HG03342 (cell line): ENCODE data around the gene ACOT12.
"Not testable (repeated sequence)": the region's sequence is repeated elsewhere in the genome, so short reads cannot be mapped to it uniquely, and the experiment has no call there.

Source experiments
- ATAC-seq: cut with Tn5 transposase; IDR thresholded peaks from one replicate; pipeline ENCODE4 v1.9.1; 2021; ENCODE audit warnings: mild to moderate bottlenecking, moderate library complexity; ENCODE audit not compliant: unreplicated experiment

ACOT12 gene

GRCh38 chr5:81345411-81346003, 48.4 kb downstream of the ACOT12 start:
- ATAC-seq = no peak

- no peak for ATAC-seq
Measured at GRCh38 chr5:81344736-81345135, 49.2 kb downstream of the ACOT12 start.

- ATAC-seq = not testable (repeated sequence)
Measured at GRCh38 chr5:81338213-81338612, 55.7 kb downstream of the ACOT12 start.

GRCh38 chr5:81337803-81338202, 56.1 kb downstream of the ACOT12 start:
- ATAC-seq = no peak

- no peak for ATAC-seq
Measured at GRCh38 chr5:81336556-81336955, 57.4 kb downstream of the ACOT12 start.

GRCh38 chr5:81335946-81336345, 58.0 kb downstream of the ACOT12 start:
- ATAC-seq = no peak

GRCh38 chr5:81334304-81335061, 59.5 kb downstream of the ACOT12 start:
- ATAC-seq = no peak

- ATAC-seq = no peak
Measured at GRCh38 chr5:81326554-81326953, 67.4 kb downstream of the ACOT12 start.

- ATAC-seq = no peak
Measured at GRCh38 chr5:81317536-81317935, 76.4 kb downstream of the ACOT12 start.

- no peak for ATAC-seq
Measured at GRCh38 chr5:81316571-81316970, 77.4 kb downstream of the ACOT12 start.

- ATAC-seq = no peak
Measured at GRCh38 chr5:81315830-81316229, 78.1 kb downstream of the ACOT12 start.

- ATAC-seq = no peak
Measured at GRCh38 chr5:81315336-81315735, 78.6 kb downstream of the ACOT12 start.

- no peak for ATAC-seq
Measured at GRCh38 chr5:81314581-81314980, 79.4 kb downstream of the ACOT12 start.

GRCh38 chr5:81313686-81314085, 80.2 kb downstream of the ACOT12 start:
- ATAC-seq = no peak

GRCh38 chr5:81313278-81313677, 80.7 kb downstream of the ACOT12 start:
- no peak for ATAC-seq

GRCh38 chr5:81310402-81311063, 83.4 kb downstream of the ACOT12 start:
- ATAC-seq = no peak

- ATAC-seq = no peak
Measured at GRCh38 chr5:81308836-81309235, 85.1 kb downstream of the ACOT12 start.

GRCh38 chr5:81305785-81306184, 88.1 kb downstream of the ACOT12 start:
- ATAC-seq = no peak

GRCh38 chr5:81303563-81303962, 90.4 kb downstream of the ACOT12 start:
- ATAC-seq = no peak

- ATAC-seq = no peak
Measured at GRCh38 chr5:81302596-81302995, 91.3 kb downstream of the ACOT12 start.

GRCh38 chr5:81301271-81302015, 92.5 kb downstream of the ACOT12 start, which contains the start of gene ZCCHC9:
Gene ZCCHC9 (plus strand): TSS chr5:81301587. CDS start chr5:81304758, 3,171 bp downstream.
- ATAC-seq = peak; percentile 97
